ENCODE data around the gene SLC22A4.

Gene SLC22A4

DNA sequence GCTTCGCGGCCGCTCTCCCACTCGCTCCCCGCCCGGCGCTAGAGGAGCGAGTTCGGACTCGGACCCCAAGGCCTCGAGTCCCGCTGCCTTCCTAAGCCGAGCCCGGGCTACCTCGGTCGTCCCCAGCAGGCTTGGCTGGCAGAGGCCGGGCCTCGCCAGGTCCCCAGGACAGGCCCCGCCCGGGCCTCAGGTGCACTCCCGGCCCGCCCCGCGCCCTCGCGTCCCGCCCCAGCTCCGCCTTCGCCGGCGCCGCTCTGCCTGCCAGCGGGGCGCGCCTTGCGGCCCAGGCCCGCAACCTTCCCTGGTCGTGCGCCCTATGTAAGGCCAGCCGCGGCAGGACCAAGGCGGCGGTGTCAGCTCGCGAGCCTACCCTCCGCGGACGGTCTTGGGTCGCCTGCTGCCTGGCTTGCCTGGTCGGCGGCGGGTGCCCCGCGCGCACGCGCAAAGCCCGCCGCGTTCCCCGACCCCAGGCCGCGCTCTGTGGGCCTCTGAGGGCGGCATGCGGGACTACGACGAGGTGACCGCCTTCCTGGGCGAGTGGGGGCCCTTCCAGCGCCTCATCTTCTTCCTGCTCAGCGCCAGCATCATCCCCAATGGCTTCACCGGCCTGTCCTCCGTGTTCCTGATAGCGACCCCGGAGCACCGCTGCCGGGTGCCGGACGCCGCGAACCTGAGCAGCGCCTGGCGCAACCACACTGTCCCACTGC, 75.4 kb downstream of the SLC22A4 start, which contains the start of gene SLC22A5:
Gene SLC22A5 (plus strand): TSS at position 237 of the 707 bp plus-strand sequence. CDS start 263 bp downstream, at position 500.
- POLR2A ChIA-PET, result interaction anchor here (3.2 kb wide), 1 partner anchor 76 kb away, joined by 14 read pairs; the partner anchor contains the start of gene SLC22A4
- under 1% methylated on average over 69 of the region's 83 CpGs for WGBS (ENCODE audit: insufficient coverage)
- CTCF ChIA-PET, result interaction anchor here (0.8 to 2.9 kb wide), 8 partner anchors 9 to 132 kb away, joined by 3 to 11 read pairs (median 4); partner anchors contain the start of gene SLC22A4
- Histone ChIP-seq H3K9me3 (ENCODE audit: control extremely low read depth in 1 of 5, control insufficient read depth in 4 of 5, insufficient read depth in 2 of 5, low read depth in 1 of 5, low read length in 4 of 5) (no peaks in the 10 kb centered on the region), H3K27ac (ENCODE audit: insufficient read depth in 1 of 2, low read depth in 1 of 2, low read length in 2 of 2, poor library complexity in 1 of 2, severe bottlenecking in 2 of 2) (peak within 1 kb of the TSS; percentile 26 to 81), H3K27me3 (replicated peaks in 2 of 5; ENCODE audit: control insufficient read depth in 4 of 5, insufficient read depth in 5 of 5, low read length in 4 of 5) (peaks cover 0 to 2% (median 0%) of the 10 kb centered on the region in 5 experiments), H3K4me1 (ENCODE audit: control extremely low read depth in 1 of 4, control insufficient read depth in 4 of 4, insufficient read depth in 4 of 4, low read length in 3 of 4) (peaks cover 0 to 32% (median 17%) of the 10 kb centered on the region in 4 experiments), H3K36me3 (ENCODE audit: control insufficient read depth in 4 of 4, insufficient read depth in 4 of 4, low read length in 3 of 4) (peaks cover 0 to 4% (median 1%) of the 10 kb centered on the region in 4 experiments), H3K4me3 (ENCODE audit: control insufficient read depth in 1 of 7, extremely low read depth in 1 of 7, insufficient read depth in 4 of 7, low read depth in 2 of 7, low read length in 6 of 7) (peak within 1 kb of the TSS; percentile 56 to 87 (median 74))
- DNase-seq, result peak; percentile 59 to 86 (median 71)

GRCh38 chr5:132370181-132370970, 76.2 kb downstream of the SLC22A4 start:
- Histone ChIP-seq H3K27ac (ENCODE audit: insufficient read depth in 1 of 2, low read depth in 1 of 2, low read length in 2 of 2, poor library complexity in 1 of 2, severe bottlenecking in 2 of 2) (peak overlapping the region; percentile 26 to 81), H3K27me3 (replicated peaks in 2 of 5; ENCODE audit: control insufficient read depth in 4 of 5, insufficient read depth in 5 of 5, low read length in 4 of 5) (peaks cover 0 to 2% (median 0%) of the 10 kb centered on the region in 5 experiments), H3K36me3 (ENCODE audit: control insufficient read depth in 4 of 4, insufficient read depth in 4 of 4, low read length in 3 of 4) (peaks cover 0 to 3% (median under 1%) of the 10 kb centered on the region in 4 experiments), H3K9me3 (ENCODE audit: control extremely low read depth in 1 of 5, control insufficient read depth in 4 of 5, insufficient read depth in 2 of 5, low read depth in 1 of 5, low read length in 4 of 5) (no peaks in the 10 kb centered on the region), H3K4me3 (ENCODE audit: control insufficient read depth in 1 of 7, extremely low read depth in 1 of 7, insufficient read depth in 4 of 7, low read depth in 2 of 7, low read length in 6 of 7) (peak overlapping the region; percentile 56 to 87 (median 74)), H3K4me1 (ENCODE audit: control extremely low read depth in 1 of 4, control insufficient read depth in 4 of 4, insufficient read depth in 4 of 4, low read length in 3 of 4) (peaks cover 0 to 32% (median 17%) of the 10 kb centered on the region in 4 experiments)
- 15% methylated on average over 27 of the region's 34 CpGs for WGBS (ENCODE audit: insufficient coverage)
- DNase-seq, result peak in 1 of 3 donors; percentile 24
- POLR2A ChIA-PET, result interaction anchor here (3.2 kb wide), 1 partner anchor 77 kb away, joined by 14 read pairs; the partner anchor contains the start of gene SLC22A4
- CTCF ChIA-PET, result interaction anchor here (0.7 to 2.9 kb wide), 6 partner anchors 8 to 1554 kb away, joined by 3 to 11 read pairs (median 4); no protein-coding TSS in a partner anchor

GRCh38 chr5:132370971-132371602, 76.9 kb downstream of the SLC22A4 start:
- H3K27ac ChIP-seq (ENCODE audit: insufficient read depth in 1 of 2, low read depth in 1 of 2, low read length in 2 of 2, poor library complexity in 1 of 2, severe bottlenecking in 2 of 2), result no peak overlapping the region
- DNase-seq, result no peak
- H3K36me3 ChIP-seq (ENCODE audit: control insufficient read depth in 4 of 4, insufficient read depth in 4 of 4, low read length in 3 of 4), result no peaks in the 10 kb centered on the region
- ChIA-PET POLR2A (no interaction called here), CTCF (interaction anchor here (0.7 to 2.2 kb wide), 4 partner anchors 12 to 1553 kb away, joined by 3 to 11 read pairs (median 5); no protein-coding TSS in a partner anchor)
- no peaks in the 10 kb centered on the region for H3K9me3 ChIP-seq (ENCODE audit: control extremely low read depth in 1 of 5, control insufficient read depth in 4 of 5, insufficient read depth in 2 of 5, low read depth in 1 of 5, low read length in 4 of 5)
- 96% methylated on average over 13 of the region's 19 CpGs for WGBS (ENCODE audit: insufficient coverage)
- peak overlapping the region in 1 of 7 experiments; percentile 87 for H3K4me3 ChIP-seq (ENCODE audit: control insufficient read depth in 1 of 7, extremely low read depth in 1 of 7, insufficient read depth in 4 of 7, low read depth in 2 of 7, low read length in 6 of 7)
- H3K27me3 ChIP-seq (replicated peaks in 2 of 5; ENCODE audit: control insufficient read depth in 4 of 5, insufficient read depth in 5 of 5, low read length in 4 of 5), result peaks cover 0 to 2% (median 0%) of the 10 kb centered on the region in 5 experiments
- H3K4me1 ChIP-seq (ENCODE audit: control extremely low read depth in 1 of 4, control insufficient read depth in 4 of 4, insufficient read depth in 4 of 4, low read length in 3 of 4), result peaks cover 0 to 32% (median 17%) of the 10 kb centered on the region in 4 experiments

DNA sequence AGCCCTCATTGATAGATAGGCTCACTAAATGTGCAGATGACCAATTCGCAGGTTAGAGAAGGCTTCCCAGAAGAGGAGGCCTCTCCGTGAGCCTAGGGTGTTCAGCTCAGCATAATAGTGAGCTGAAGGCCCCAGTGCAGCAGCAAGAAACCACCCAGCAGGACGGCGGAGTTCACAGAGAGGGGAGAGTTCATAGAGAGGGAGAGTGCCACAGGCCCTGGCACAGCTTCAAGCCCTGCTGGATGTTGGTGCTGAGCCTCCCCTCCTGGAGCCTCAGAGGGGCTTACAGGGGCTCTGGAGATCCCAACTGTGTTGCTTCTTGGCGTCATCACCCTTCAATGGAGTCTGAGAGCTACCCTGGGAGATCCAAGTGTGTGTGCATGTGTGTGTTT, 77.4 kb downstream of the SLC22A4 start:
- ChIA-PET POLR2A (no interaction called here), CTCF (interaction anchor here (1.3 to 2.2 kb wide), 4 partner anchors 12 to 99 kb away, joined by 3 to 11 read pairs (median 5); no protein-coding TSS in a partner anchor)
- H3K4me1 ChIP-seq (ENCODE audit: control extremely low read depth in 1 of 4, control insufficient read depth in 4 of 4, insufficient read depth in 4 of 4, low read length in 3 of 4), result peaks cover 0 to 32% (median 17%) of the 10 kb centered on the region in 4 experiments
- H3K4me3 ChIP-seq (ENCODE audit: control insufficient read depth in 1 of 7, extremely low read depth in 1 of 7, insufficient read depth in 4 of 7, low read depth in 2 of 7, low read length in 6 of 7), result no peak overlapping the region
- H3K27me3 ChIP-seq (replicated peaks in 2 of 5; ENCODE audit: control insufficient read depth in 4 of 5, insufficient read depth in 5 of 5, low read length in 4 of 5), result peaks cover 0 to 2% (median 0%) of the 10 kb centered on the region in 5 experiments
- 100% methylated on average over 1 of the region's 5 CpGs for WGBS (ENCODE audit: insufficient coverage)
- H3K27ac ChIP-seq (ENCODE audit: insufficient read depth in 1 of 2, low read depth in 1 of 2, low read length in 2 of 2, poor library complexity in 1 of 2, severe bottlenecking in 2 of 2), result no peak overlapping the region
- no peak for DNase-seq
- H3K36me3 ChIP-seq (ENCODE audit: control insufficient read depth in 4 of 4, insufficient read depth in 4 of 4, low read length in 3 of 4), result no peaks in the 10 kb centered on the region
- no peaks in the 10 kb centered on the region for H3K9me3 ChIP-seq (ENCODE audit: control extremely low read depth in 1 of 5, control insufficient read depth in 4 of 5, insufficient read depth in 2 of 5, low read depth in 1 of 5, low read length in 4 of 5)

GRCh38 chr5:132372127-132372526, 77.9 kb downstream of the SLC22A4 start:
- WGBS (ENCODE audit: insufficient coverage), result 61% methylated on average over 2 of the region's 2 CpGs
- Histone ChIP-seq H3K27ac (ENCODE audit: insufficient read depth in 1 of 2, low read depth in 1 of 2, low read length in 2 of 2, poor library complexity in 1 of 2, severe bottlenecking in 2 of 2) (no peak overlapping the region), H3K36me3 (ENCODE audit: control insufficient read depth in 4 of 4, insufficient read depth in 4 of 4, low read length in 3 of 4) (no peaks in the 10 kb centered on the region), H3K4me1 (ENCODE audit: control extremely low read depth in 1 of 4, control insufficient read depth in 4 of 4, insufficient read depth in 4 of 4, low read length in 3 of 4) (peaks cover 0 to 32% (median 17%) of the 10 kb centered on the region in 4 experiments), H3K4me3 (ENCODE audit: control insufficient read depth in 1 of 7, extremely low read depth in 1 of 7, insufficient read depth in 4 of 7, low read depth in 2 of 7, low read length in 6 of 7) (no peak overlapping the region), H3K9me3 (ENCODE audit: control extremely low read depth in 1 of 5, control insufficient read depth in 4 of 5, insufficient read depth in 2 of 5, low read depth in 1 of 5, low read length in 4 of 5) (no peaks in the 10 kb centered on the region), H3K27me3 (replicated peaks in 2 of 5; ENCODE audit: control insufficient read depth in 4 of 5, insufficient read depth in 5 of 5, low read length in 4 of 5) (peaks cover 0 to 2% (median 0%) of the 10 kb centered on the region in 5 experiments)
- ChIA-PET POLR2A (no interaction called here), CTCF (interaction anchor here (0.5 to 2.2 kb wide), 6 partner anchors 11 to 130 kb away, joined by 3 to 11 read pairs (median 4); no protein-coding TSS in a partner anchor)
- DNase-seq, result no peak

DNA sequence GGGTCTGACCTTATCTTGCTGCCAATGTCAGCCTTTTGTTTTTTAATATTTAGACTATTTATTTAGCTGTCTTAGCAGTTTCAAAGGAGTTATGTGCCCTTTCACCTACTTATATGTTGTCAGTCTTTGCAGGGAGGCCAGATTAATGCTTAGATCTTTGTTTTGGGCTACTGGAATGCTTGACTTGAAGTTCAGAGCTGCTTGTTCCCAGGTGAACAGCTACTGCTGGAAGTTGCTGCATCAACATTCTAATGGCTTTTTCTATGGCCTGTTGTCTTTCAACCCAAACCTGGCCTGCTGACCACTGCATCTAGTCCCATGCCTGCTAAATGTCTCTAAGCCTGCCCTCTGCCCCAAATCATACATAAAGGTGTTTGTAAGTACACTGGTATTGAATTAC, 78.3 kb downstream of the SLC22A4 start:
- no peak for DNase-seq
- Histone ChIP-seq H3K4me3 (ENCODE audit: control insufficient read depth in 1 of 7, extremely low read depth in 1 of 7, insufficient read depth in 4 of 7, low read depth in 2 of 7, low read length in 6 of 7) (no peak overlapping the region), H3K9me3 (ENCODE audit: control extremely low read depth in 1 of 5, control insufficient read depth in 4 of 5, insufficient read depth in 2 of 5, low read depth in 1 of 5, low read length in 4 of 5) (no peaks in the 10 kb centered on the region), H3K36me3 (ENCODE audit: control insufficient read depth in 4 of 4, insufficient read depth in 4 of 4, low read length in 3 of 4) (no peaks in the 10 kb centered on the region), H3K27ac (ENCODE audit: insufficient read depth in 1 of 2, low read depth in 1 of 2, low read length in 2 of 2, poor library complexity in 1 of 2, severe bottlenecking in 2 of 2) (no peak overlapping the region), H3K27me3 (replicated peaks in 2 of 5; ENCODE audit: control insufficient read depth in 4 of 5, insufficient read depth in 5 of 5, low read length in 4 of 5) (peaks cover 0 to 2% (median 0%) of the 10 kb centered on the region in 5 experiments), H3K4me1 (ENCODE audit: control extremely low read depth in 1 of 4, control insufficient read depth in 4 of 4, insufficient read depth in 4 of 4, low read length in 3 of 4) (peaks cover 0 to 32% (median 17%) of the 10 kb centered on the region in 4 experiments)
- ChIA-PET POLR2A (no interaction called here), CTCF (interaction anchor here (0.5 to 2.2 kb wide), 6 partner anchors 11 to 130 kb away, joined by 3 to 11 read pairs (median 4); no protein-coding TSS in a partner anchor)

All from common myeloid progenitor, CD34-positive (primary cell).